Skin of body (tissue), 2 donors: Measurements from ENCODE around the gene STK38L. TPM values are rescaled to one million over a fixed set of nuclear protein-coding genes. Genes with fewer than 3 reads are reported as not detected.

Experiments
- DNase-seq: peaks from one replicate; lab custom pipeline; 2025; lab: John Stamatoyannopoulos, UW
- total RNA-seq: library from RNA; depleted of rRNA; stranded (reverse); fragments of >200 nt; gene quantifications from one replicate; pipeline ENCODE4 v1.2.3, GENCODE V29; 2014

STK38L gene
- 36.2 TPM for total RNA-seq

- peak; percentile 89 for DNase-seq
Measured at GRCh38 chr12:27243804-27244688, at the start of gene STK38L. Gene STK38L (plus strand): TSS chr12:27244286. CDS start chr12:27297721, 53,435 bp downstream.

- no peak for DNase-seq
Measured at GRCh38 chr12:27194644-27195043, 49.4 kb upstream of the STK38L start.

GRCh38 chr12:27198036-27198435, 46.0 kb upstream of the STK38L start:
- no peak for DNase-seq

- DNase-seq: no peak
Measured at GRCh38 chr12:27199638-27200300, 44.3 kb upstream of the STK38L start.

- DNase-seq: no peak
Measured at GRCh38 chr12:27201169-27201568, 42.9 kb upstream of the STK38L start.

GRCh38 chr12:27206801-27207502, 37.1 kb upstream of the STK38L start:
- DNase-seq: no peak

- no peak for DNase-seq
Measured at GRCh38 chr12:27207615-27208413, 36.3 kb upstream of the STK38L start.

- DNase-seq: no peak
Measured at GRCh38 chr12:27208414-27208750, 35.7 kb upstream of the STK38L start.

- no peak for DNase-seq
Measured at GRCh38 chr12:27209257-27209910, 34.7 kb upstream of the STK38L start.

GRCh38 chr12:27210187-27210586, 33.9 kb upstream of the STK38L start:
- DNase-seq: no peak

GRCh38 chr12:27212861-27213260, 31.2 kb upstream of the STK38L start:
- no peak for DNase-seq

GRCh38 chr12:27213304-27213703, 30.8 kb upstream of the STK38L start:
- no peak for DNase-seq

GRCh38 chr12:27213830-27214787, 30.0 kb upstream of the STK38L start:
- DNase-seq: no peak

- DNase-seq: no peak
Measured at GRCh38 chr12:27217590-27217989, 26.5 kb upstream of the STK38L start.

- DNase-seq: no peak
Measured at GRCh38 chr12:27219693-27220054, 24.4 kb upstream of the STK38L start.

- no peak for DNase-seq
Measured at GRCh38 chr12:27220055-27220987, 23.8 kb upstream of the STK38L start.

GRCh38 chr12:27220988-27221345, 23.1 kb upstream of the STK38L start:
- DNase-seq: no peak

GRCh38 chr12:27221625-27222387, 22.3 kb upstream of the STK38L start:
- DNase-seq: no peak
